Stomach (tissue), 9 donors: Measurements from ENCODE around the gene L1CAM. TPM values are rescaled to one million over a fixed set of nuclear protein-coding genes. Genes with fewer than 3 reads are reported as not detected.
A peak's percentile ranks its signal among the peaks of the same experiment; 100 is the strongest.

Source experiments
- DNase-seq, 2 donors: peaks; one replicate each; pipeline versions ENCODE4 v3.0.0 to v3.0.0-alpha.2; 2013 to 2019
- H3K27ac ChIP-seq, 5 donors: fragments of 200-600 bp in 4 of 5; sonication (generic) in 4 of 5; one replicate each; pipeline ENCODE4 v1.5.1; 2013 to 2019; ENCODE audit warnings: mild to moderate bottlenecking in 1 of 5, moderate library complexity in 1 of 5
- H3K27me3 ChIP-seq, 3 donors: fragments of 200-600 bp; sonication (generic); one replicate each; pipeline ENCODE4 v1.5.1; 2017 to 2019; ENCODE audit warnings: mixed run types in 1 of 3
- H3K36me3 ChIP-seq, 4 donors: fragments of 200-600 bp; sonication (generic); 1 replicate in 3 of 4; 2 replicates in 1 of 4; pipeline ENCODE4 v1.5.1; 2016 to 2019
- H3K4me1 ChIP-seq, 4 donors: fragments of 200-600 bp; sonication (generic); one replicate each; pipeline ENCODE4 v1.5.1; 2016 to 2019
- H3K4me3 ChIP-seq, 4 donors: fragments of 200-600 bp; sonication (generic) in 3 of 4; one replicate each; pipeline ENCODE4 v1.5.1; 2016 to 2019; ENCODE audit warnings: mild to moderate bottlenecking in 1 of 4
- H3K9me3 ChIP-seq, 4 donors: fragments of 200-600 bp; sonication (generic); one replicate each; pipeline ENCODE4 v1.5.1; 2016 to 2019
- EP300 ChIP-seq: sonication (generic); formaldehyde crosslinking; IDR thresholded peaks from one replicate; pipeline ENCODE4 v1.6.1; 2017; ENCODE audit warnings: antibody characterized with exemption
- POLR2A ChIP-seq, 4 donors: fragments of 450-650 bp; IDR thresholded peaks; one replicate each; pipeline ENCODE4 v1.6.1; 2016; ENCODE audit warnings: antibody characterized with exemption in 4 of 4, control low read depth in 2 of 4, mild to moderate bottlenecking in 1 of 4, moderate library complexity in 1 of 4
- POLR2AphosphoS5 ChIP-seq, 3 donors: sonication (generic); formaldehyde crosslinking; IDR thresholded peaks; one replicate each; pipeline ENCODE4 v1.6.1; 2016; ENCODE audit warnings: antibody characterized with exemption in 3 of 3
- WGBS, 5 donors: extraction: QIAGEN DNeasy Blood & Tissue Kit in 3 of 5; methylation state at CpG; one replicate each; pipeline versions ENCODE4 v1.1.5 to v1.1.7; 2013 to 2018; 5-methylcytosine and 5-hydroxymethylcytosine counted together
- intact Hi-C: fragments of 100-400 bp; cut with DNase I; formaldehyde crosslinking; loops from one replicate; pipeline ENCODE4 v1.15.1; 2023; ENCODE audit warnings: low total_unique reads
- polyA plus RNA-seq, 3 donors: library from polyadenylated mRNA; stranded (reverse); fragments of 200-250 nt; gene quantifications; one replicate each; pipeline ENCODE4 v1.2.3, GENCODE V29; 2013
- total RNA-seq, 5 donors: library from RNA; depleted of rRNA; stranded (reverse); fragments of >200 nt; gene quantifications; one replicate each; pipeline versions ENCODE4 v1.1.0 to v1.2.3, GENCODE V29; 2014 to 2016
- TF ChIP-seq, protein P1 (sequence below), 7 experiments: fragments of 450-650 bp in 4 of 7; fragments of 200-600 bp in 3 of 7; sonication (generic) in 3 of 7; IDR thresholded peaks; one replicate each; pipeline ENCODE4 v1.5.1; 2016 to 2019; ENCODE audit warnings: antibody characterized with exemption in 7 of 7, control low read depth in 2 of 7, mild to moderate bottlenecking in 1 of 7
- donor health status: healthy with polysubstance abuse.
- donor health status: Bipolar disorder and iron deficiency.
- donor health status: healthy.

Gene L1CAM
- total and polyA plus RNA-seq, 8 donors: under 0.01 to 19.1 (median 2.7) TPM

- intact Hi-C loops: no loop called here
- H3K9me3 ChIP-seq: no peaks in the 10 kb centered on the region
- H3K27ac ChIP-seq: no peak overlapping the region
- H3K4me1 ChIP-seq: peaks cover 0 to 25% (median 8%) of the 10 kb centered on the region in 4 donors
- 88 to 91% (median 90%) methylated on average over 17 to 32 of the region's 32 CpGs; no CpG with 5 or more reads in 1 of the 5 donors for WGBS, 5 donors
- H3K27me3 ChIP-seq: peaks cover 0 to 36% (median 0%) of the 10 kb centered on the region in 3 donors
- H3K4me3 ChIP-seq: no peak overlapping the region
- TF ChIP-seq EP300 (no peak), POLR2AphosphoS5 (IDR thresholded peaks at IDR 0.05) (no peak)
- no peak for DNase-seq
- H3K36me3 ChIP-seq: peaks cover 0 to 5% (median 0%) of the 10 kb centered on the region in 4 donors
Observed at GRCh38 chrX:153905481-153906095, 19.6 kb upstream of the L1CAM start.

DNA sequence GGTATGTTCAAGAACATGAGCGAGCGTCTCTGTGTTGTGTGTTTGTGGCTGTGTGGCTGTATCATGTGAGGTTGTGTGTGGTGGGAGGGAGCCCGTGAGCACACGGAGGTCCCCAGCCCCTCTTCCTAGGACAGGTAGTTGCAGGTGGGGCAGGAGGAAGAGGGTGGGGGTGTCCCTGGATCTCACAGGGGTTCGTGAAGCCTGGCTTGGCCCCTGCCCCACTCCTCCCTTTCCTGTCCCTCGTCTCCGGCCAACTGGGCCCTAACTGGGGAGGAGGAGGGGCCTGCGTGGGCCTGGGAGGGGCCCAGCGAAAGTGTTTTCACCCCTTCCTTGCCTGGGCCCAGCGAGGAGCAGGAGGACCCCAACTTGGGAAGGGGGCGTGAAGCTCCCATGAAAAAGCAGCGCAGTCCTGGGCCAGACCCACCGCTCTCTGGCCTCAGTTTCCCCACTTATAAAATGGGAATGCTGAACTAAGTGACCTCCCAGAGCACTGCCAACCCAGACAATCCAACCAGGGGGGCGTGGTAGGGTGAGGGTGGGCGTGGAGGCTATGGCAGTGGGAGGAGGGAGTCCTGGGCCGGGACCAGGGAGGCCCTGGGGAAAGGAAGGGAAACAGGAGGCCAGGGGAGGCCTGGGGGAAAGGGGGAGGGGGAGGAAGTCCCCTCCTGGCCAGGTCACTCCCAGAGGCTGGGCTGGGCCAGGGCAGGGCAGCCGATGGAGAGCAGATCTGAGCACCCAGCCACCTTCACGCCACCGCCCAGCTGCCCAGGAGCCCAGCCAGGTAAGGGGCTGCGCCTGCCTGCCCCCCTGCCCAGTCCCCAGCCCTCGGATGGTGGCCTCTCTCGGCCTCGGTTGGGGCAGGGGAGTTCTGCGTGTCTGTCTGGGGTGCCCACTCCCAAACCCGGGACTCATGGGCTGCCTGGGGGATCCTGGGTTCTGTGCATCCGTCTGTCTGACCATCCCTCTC is 18.3 kb upstream of the L1CAM start, which contains the start of gene AVPR2:
TSS of gene AVPR2 (plus strand) at position 683 of the 967 bp plus-strand sequence. CDS start 473 bp downstream, outside the sequence.
- Histone ChIP-seq H3K27ac (peak within 1 kb of the TSS in 3 of 5 donors; percentile 8 to 39 (median 22)), H3K4me1 (peaks cover 0 to 28% (median 9%) of the 10 kb centered on the region in 4 donors), H3K27me3 (peaks cover 0 to 32% (median 0%) of the 10 kb centered on the region in 3 donors), H3K9me3 (peaks cover 0 to 1% (median 0%) of the 10 kb centered on the region in 4 donors), H3K4me3 (peak within 1 kb of the TSS in 1 of 4 donors; percentile 22), H3K36me3 (no peaks in the 10 kb centered on the region)
- 22 to 50% (median 38%) methylated on average over 10 to 26 of the region's 26 CpGs for WGBS, 5 donors
- TF ChIP-seq EP300 (no peak), POLR2A (IDR thresholded peaks at IDR 0.05) (no peak), POLR2AphosphoS5 (IDR thresholded peaks at IDR 0.05) (no peak)
- TF ChIP-seq, protein P1, sequence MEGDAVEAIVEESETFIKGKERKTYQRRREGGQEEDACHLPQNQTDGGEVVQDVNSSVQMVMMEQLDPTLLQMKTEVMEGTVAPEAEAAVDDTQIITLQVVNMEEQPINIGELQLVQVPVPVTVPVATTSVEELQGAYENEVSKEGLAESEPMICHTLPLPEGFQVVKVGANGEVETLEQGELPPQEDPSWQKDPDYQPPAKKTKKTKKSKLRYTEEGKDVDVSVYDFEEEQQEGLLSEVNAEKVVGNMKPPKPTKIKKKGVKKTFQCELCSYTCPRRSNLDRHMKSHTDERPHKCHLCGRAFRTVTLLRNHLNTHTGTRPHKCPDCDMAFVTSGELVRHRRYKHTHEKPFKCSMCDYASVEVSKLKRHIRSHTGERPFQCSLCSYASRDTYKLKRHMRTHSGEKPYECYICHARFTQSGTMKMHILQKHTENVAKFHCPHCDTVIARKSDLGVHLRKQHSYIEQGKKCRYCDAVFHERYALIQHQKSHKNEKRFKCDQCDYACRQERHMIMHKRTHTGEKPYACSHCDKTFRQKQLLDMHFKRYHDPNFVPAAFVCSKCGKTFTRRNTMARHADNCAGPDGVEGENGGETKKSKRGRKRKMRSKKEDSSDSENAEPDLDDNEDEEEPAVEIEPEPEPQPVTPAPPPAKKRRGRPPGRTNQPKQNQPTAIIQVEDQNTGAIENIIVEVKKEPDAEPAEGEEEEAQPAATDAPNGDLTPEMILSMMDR (IDR thresholded peaks at IDR 0.05): no peak
- no peak for DNase-seq
- intact Hi-C loops: no loop called here

DNA sequence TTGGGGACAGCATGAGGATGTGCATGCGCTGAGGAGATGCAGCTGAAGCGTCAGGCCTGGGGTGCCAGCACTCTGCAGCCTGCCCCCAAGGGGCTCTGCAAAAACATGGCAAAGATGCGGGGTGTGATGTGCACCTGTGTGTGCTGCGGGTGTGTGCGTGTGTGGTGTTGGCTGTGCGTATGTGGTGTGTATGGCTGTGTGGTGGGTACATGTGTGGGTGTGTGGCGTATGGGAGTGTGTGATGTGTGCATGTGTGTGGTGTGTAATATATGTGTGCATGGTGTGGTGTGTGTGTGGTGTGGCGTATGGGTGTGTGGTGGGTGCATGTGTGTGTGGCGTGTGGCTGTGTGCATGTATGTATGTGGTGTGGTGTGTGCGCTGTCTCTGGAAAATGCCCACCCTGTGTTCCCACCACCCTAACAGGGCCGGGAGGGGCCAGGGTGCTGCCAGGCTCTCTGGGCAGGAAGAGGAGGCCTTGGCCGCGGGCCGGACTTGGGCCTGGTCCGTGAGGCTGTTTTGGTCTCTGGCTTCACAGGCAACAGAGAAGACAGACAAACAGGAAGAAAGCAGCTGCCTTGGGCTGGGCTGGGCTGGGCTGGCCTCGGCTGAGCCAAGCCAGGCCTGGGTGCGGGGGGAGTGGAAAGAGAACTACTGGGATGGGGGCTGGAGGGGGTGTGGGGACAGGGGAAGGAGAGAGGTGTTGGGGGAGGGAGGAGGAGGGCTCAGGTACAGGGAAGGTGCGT is 17.4 kb upstream of the L1CAM start:
- Histone ChIP-seq H3K36me3 (no peaks in the 10 kb centered on the region), H3K9me3 (peaks cover 0 to 7% (median 0%) of the 10 kb centered on the region in 4 donors), H3K27ac (peak overlapping the region in 3 of 5 donors; percentile 8 to 39 (median 22)), H3K4me3 (no peak overlapping the region), H3K4me1 (peaks cover 0 to 28% (median 9%) of the 10 kb centered on the region in 4 donors), H3K27me3 (peaks cover 0 to 30% (median 0%) of the 10 kb centered on the region in 3 donors)
- intact Hi-C loops: no loop called here
- 53 to 60% (median 54%) methylated on average over 15 to 18 of the region's 18 CpGs for WGBS, 5 donors
- no peak for DNase-seq
- no peak for TF ChIP-seq POLR2A (IDR thresholded peaks at IDR 0.05)
- no peak for TF ChIP-seq POLR2AphosphoS5 (IDR thresholded peaks at IDR 0.05)
- no peak for TF ChIP-seq EP300
- TF ChIP-seq, protein P1 (IDR thresholded peaks at IDR 0.05): no peak

DNA sequence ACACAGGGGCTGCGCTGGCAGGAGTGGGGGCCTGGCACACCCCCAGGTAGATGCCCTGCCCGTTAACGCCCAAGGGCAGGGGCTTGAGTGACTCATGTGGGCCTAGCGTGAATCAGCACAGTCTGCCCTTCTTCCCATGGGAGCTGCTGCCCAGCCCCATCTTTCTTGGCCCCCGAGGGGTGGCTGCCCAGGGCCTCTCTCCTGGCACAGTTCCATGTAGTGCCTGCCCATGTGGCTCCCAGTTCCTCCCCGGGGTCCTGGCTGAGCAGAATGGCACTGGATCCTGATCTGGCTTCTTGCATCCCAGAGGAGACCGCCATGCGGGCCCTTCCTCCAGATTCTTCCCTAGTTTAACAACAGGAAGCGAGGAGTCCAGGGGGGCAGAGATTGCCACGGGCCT is 16.4 kb upstream of the L1CAM start:
- intact Hi-C loops: no loop called here
- Histone ChIP-seq H3K27ac (no peak overlapping the region), H3K9me3 (peaks cover 0 to 7% (median 0%) of the 10 kb centered on the region in 4 donors), H3K36me3 (no peaks in the 10 kb centered on the region), H3K4me3 (no peak overlapping the region), H3K4me1 (peaks cover 0 to 28% (median 9%) of the 10 kb centered on the region in 4 donors), H3K27me3 (peaks cover 0 to 24% (median 0%) of the 10 kb centered on the region in 3 donors)
- TF ChIP-seq POLR2A (IDR thresholded peaks at IDR 0.05) (no peak), EP300 (no peak)
- TF ChIP-seq, protein P1 (IDR thresholded peaks at IDR 0.05): no peak
- 0 to 78% (median 59%) methylated on average over 1 to 10 of the region's 10 CpGs for WGBS, 5 donors
- DNase-seq: no peak
